Activated T-cell treated with anti-CD3 and anti-CD28 coated beads for 48 hours (primary cell): ENCODE data around the gene CAMK1D.
"Not testable (repeated sequence)": the region's sequence is repeated elsewhere in the genome, so short reads cannot be mapped to it uniquely, and the experiment has no call there.

ENCODE experiments used
- DNase-seq: peaks from one replicate; pipeline ENCODE4 v3.0.0-alpha.2; 2020; ENCODE audit warnings: low read depth

Gene CAMK1D

GRCh38 chr10:12348870-12349628 lies at the start of gene CAMK1D:
Gene CAMK1D (plus strand): TSS chr10:12349547.
- peak; percentile 71 for DNase-seq

DNA sequence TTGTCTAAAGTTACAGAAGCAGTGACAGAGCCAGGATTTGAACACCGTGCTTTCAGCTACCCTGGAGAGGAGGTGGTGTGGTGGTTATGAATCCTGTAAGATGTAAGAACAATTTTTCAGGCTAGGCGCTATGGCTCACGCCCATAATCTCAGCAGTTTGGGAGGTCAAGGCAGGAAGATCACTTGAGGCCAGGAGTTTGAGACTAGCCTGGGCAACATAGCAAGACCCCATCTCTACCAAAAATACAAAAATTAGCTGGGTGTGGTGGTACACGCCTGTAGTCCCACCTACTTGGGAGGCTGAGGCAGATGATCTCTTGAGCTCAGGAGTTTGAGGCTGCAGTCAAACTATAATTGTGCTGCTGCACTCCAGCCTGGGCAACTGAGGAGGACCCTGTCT lies 48.3 kb upstream of the CAMK1D start:
- not testable (repeated sequence) for DNase-seq

- no peak for DNase-seq
These were observed 41.3 kb upstream of the CAMK1D start for GRCh38 chr10:12308057-12308456.

DNA sequence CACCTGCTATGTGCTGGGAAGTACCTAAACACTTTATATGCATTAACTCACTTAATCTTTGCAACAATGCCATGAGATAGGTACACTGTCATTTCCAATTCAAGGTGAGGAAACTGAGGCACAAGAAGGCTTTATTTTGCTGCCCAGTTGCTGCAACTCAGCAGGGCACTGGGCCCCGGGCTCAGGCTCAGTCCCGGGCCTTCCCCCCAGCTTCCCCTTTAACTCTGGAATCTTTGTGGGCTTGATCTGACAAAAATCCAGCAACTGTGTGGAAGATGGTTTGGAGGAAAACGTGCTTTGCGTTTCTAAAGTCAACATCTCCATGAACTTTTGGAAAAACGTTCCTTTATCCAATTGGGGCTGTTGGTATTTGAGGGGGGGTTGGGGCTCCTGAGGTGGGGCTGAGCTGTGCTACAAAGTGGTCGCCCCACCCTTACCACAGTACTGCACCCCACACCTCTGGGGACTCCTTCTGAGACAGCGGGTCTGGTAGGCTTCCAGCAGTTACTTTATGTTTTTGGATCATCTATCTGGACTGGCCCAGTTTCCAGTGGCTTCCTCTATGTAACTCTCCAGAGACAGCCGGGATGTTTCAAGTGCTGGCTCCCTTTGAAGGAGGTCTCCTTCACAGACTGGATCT lies 40.5 kb upstream of the CAMK1D start:
- no peak for DNase-seq

DNA sequence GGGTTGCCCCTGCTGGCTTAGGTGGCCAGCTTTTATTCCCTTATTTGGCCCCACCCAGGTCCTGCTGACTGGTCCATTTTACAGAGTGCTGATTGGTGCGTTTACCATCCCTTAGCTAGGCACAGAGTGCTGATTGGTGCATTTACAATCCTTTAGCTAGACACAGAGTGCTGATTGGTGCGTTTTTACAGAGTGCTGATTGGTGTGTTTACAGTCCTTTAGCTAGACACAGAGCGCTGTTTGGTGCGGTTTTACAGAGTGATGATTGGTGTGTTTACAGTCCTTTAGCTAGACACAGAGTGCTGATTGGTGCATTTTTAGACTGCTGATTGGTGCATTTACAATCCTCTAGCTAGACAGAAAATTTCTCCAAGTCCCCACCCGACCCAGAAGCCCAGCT lies 39.6 kb upstream of the CAMK1D start:
- DNase-seq, result not testable (repeated sequence)

DNA sequence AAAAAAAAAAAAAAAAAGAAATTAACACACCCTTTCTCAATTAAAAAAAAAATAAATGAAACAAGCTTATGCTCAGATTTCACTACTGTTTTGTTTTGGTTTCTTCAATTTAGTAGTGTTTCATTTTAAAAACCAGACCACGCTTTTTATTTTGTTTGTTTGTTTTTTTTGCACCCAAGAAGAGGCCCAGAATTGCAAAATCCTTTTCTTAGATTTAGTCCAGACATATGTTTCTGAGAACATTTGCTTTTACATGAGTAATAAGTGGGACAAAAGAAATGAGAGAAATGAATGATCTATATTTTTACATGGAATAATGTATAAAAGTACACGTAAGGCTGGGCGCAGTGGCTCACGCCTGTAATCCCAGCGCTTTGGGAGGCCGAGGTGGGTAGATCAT lies 34.5 kb upstream of the CAMK1D start:
- DNase-seq, result no peak

DNA sequence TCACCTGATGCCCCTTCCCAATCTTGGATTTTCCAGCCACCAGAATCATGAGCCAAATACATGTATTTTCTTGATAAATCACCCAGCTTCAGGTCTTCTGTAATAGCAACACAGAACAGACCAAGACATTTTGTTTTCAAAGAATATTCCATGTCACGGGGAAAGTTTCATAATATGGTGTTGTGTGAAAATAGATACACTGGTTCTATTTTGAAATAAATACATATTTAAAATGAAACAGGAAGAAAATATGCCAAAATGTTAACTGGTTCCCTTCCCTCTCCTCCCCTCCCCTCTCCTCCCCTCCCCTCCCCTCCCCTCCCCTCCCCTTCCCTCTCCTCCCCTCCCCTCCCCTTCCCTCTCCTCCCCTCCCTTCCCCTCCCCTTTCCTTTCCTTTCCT lies 30.3 kb upstream of the CAMK1D start:
- DNase-seq, result no peak

- DNase-seq, result no peak
These were observed 28.5 kb upstream of the CAMK1D start for GRCh38 chr10:12320892-12321291.

DNA sequence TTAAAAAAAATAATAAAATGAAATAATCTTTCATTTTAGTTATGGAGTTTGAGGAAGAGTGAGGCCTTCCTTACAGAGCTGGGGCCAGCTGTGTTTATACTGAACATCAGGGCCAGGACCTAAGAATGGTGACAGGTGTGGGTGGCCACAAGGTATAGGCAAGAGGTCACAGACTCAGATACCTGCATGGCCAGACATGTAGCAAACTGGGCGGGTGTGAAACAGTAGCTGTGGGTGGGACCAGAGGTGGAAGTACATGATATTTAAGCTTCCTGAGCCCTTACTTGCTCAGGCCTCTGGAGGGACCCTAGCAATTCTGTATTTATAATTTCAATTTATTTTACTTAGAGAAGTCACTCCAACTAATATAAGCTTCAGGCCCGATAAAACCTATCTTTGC lies 27.7 kb upstream of the CAMK1D start:
- no peak for DNase-seq

DNA sequence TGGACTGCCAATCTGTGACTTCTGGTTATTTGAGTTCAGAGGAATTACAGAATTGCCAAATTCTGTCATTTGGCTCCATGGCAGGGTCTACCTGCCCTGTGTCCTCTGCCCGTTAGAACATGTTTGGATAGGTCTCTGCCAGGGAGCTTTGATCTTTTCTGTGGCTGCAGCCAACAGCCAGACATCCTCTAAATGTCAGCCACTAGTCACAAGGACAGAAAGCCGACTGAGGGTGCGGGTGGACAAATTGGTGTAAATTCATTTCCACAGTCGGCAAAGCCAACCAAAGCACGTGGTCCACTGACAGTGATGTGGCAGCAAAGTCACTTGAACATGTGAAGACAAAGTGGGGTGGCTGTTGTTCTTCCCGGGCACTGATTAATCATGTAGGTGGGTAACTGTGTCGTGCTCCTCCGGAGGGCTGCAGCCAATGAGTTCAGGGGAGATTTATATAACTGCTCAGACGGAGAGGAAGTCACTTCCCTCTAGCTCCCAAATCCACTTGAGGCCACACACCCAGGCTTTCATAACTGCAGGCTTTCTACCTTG lies 26.7 kb upstream of the CAMK1D start:
- no peak for DNase-seq

DNA sequence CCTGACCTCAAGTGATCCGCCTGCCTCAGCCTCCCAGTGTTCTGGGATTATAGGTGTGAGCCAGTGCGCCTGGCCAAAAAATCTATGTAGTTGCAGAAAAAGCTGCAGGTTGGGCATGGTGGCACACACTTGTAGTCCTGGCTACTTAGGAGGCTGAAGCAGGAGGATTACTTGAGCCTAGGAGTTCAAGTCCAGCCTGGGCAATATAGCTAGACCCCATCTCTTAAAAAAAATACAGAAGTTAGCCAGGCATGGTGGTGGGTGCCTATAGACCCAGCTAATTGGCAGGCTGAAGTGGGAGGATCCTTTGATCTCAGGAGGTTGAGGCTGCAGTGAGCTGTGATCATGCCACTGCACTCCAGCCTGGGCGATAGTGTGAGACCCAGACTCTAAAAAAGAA lies 24.8 kb upstream of the CAMK1D start:
- no peak for DNase-seq

GRCh38 chr10:12327074-12327473 lies 22.3 kb upstream of the CAMK1D start:
- DNase-seq, result no peak

DNA sequence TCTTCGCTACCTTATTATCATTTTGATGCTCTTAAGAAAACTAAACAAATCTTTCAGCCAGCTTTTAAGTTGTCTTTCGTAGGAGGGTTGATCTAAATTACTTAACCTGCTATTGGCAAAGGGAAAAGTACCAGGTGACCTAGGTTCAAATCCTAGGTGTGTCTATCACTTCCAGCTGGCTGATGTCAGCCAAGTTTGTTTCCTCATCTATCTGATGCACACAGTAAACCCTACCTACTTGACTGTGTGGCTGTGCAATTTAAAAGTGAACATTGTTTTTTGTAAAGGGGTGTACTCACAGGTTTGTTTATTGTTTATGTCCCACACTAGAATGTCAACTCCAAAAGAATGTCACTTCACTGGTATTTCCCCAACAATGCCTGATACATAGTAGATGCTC lies 21.9 kb upstream of the CAMK1D start:
- no peak for DNase-seq

DNA sequence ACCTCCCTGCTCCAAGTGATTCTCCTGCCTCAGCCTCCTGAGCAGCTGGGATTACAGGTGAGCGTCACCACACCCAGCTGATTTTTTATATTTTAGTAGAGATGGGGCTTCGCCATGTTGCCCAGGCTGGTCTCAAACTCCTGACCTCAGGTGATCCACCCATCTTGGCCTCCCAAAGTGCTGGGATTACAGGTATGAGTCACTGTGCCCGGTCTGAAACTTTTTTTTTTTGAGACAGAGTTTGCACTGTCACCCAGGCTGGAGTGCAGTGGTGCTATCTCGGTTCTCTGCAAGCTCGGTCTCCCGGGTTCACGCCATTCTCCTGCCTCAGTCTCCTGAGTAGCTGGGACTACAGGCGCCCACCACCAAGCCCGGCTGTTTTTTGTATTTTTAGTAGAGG lies 21.0 kb upstream of the CAMK1D start:
- not testable (repeated sequence) for DNase-seq

DNA sequence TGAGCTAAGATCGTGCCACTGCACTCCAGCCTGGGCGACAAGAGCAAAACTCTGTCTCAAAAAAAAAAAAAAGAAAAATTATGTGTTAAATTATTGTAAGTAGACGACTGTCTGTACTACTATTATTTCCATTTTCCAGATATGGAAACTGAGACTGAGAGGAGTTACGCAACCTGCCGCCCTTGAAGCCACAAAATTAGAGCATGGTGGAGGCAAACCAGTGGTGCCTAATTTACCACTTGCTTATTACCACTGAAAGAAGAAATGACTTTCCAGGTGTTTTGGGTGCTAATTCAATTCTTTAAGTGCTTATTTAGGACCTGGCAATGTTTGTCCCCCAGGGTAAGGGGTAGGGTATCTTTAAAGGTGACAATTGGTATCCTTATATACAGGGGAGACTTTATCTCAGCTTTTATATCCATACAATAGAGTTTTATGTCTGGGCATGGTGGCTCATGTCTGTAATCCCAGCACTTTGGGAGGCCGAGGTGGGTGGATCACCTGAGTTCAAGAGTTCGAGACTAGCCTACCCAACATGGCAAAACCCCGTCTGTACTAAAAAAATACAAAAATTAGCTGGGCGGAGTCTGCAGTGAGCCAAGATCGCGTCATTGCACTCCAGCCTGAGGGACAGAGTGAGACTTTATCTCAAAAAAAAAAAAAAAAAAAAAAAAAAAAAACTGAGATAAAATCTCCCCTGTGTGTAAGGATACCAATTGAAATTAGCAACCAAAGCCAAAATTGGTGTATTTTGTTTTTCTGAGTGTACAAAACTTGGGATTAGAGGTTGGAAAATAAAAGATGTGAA lies 16.6 kb upstream of the CAMK1D start:
- no peak for DNase-seq

GRCh38 chr10:12333380-12334185 lies 15.8 kb upstream of the CAMK1D start:
- peak; percentile 38 for DNase-seq

DNA sequence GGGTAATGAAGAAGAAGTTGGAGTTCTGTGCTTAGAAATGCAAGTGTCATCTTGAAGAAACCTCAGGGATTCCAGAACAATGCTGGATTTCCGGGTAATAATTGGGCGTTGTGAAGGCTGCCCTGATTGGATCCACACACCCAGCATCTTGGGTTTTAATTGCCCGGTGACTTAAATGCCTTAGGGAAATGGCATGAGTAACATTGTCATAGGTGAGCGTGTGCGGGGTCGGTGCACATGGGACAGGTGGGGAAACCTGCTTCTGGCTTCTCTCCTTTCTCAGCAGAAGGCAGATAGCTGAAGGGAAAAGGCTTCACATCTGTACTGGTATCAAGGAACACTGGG lies 15.2 kb upstream of the CAMK1D start:
- no peak for DNase-seq

DNA sequence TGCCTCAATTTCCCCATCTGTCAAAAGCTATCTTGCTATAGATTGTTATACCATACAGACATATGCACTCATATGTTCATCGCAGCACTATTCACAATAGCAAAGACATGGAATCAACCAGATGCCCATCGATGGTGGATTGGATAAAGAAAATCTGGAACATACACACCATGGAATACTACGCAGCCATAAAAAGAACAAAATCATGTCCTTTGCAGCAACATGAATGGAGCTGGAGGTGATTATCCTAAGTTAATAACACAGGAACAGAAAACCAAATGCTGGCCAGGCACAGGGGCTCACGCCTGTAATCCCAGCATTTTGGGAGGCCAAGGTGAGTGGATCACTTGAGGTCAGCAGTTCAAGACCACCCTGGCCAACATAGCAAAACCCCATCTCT lies 14.2 kb upstream of the CAMK1D start:
- not testable (repeated sequence) for DNase-seq

DNA sequence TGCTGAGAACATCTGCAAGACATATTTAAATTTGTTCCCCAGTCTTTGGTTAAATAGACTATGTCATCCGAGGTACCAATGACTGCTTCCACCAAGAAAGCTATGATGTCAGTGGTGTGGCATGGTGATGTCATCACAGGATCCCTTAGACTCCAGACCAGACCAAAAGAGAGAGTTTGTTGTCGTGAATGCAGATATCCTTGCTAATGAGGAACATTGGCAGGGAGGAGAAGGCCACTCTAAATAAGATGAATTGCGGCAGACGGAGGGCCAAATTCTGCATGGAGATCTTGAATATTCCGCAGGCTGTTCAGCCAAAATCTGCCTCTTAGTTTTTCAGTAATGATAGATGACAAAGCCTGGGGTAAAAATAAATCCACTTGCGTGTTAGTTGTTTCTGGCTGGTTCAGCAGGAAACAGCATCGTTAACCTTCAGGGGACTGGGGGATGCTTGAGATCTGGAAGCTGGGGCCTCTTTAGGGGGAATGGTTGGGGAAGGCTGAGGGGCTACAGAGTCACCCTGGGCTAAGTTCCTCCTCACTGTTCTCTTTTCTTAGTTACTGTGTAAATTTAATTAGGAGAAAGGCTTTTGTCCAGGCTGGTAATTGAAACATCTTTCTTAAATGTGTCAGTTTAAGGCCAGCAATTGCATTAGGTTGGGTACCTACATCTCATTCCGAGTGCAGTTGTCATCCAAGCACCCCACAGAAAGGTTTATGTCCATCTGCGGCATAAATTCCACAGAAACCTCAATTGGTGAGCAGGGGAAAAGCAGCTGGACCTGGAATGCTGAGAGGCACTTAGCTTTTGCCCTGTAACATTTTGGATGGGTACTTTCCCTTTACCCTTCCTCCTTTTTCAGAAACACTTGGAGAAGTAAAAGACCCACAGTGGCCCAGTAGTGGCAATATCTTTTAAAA lies 11.6 kb upstream of the CAMK1D start:
- DNase-seq, result no peak

DNA sequence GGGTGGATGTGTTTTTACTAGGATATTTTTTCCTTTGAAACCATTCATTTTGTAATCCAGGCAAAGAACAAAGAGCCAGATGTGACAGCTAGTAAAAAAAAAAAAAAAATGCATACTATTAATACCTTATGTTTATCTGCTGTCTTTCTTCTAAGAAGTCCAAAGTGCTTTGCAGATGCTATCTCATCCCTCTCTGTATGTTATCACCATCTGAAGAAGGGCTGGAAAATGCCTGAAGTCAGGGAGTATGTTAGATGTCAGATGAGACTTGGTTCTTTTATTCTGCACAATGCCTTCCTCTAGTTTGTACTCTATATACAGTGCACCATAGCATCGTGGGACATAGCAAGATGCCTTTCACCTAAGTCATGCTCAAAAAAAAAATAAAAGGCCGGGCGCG lies 10.4 kb upstream of the CAMK1D start:
- no peak for DNase-seq

GRCh38 chr10:12340371-12340770 lies 9.0 kb upstream of the CAMK1D start:
- no peak for DNase-seq
